Duodenal mucosa (tissue), 2 donors: ENCODE measurements around the gene PKIG.

Experiments
- H3K27ac ChIP-seq: one replicate; pipeline ENCODE4 v1.7.0; 2013; ENCODE audit warnings: low read depth, low read length
- H3K27me3 ChIP-seq, 2 donors: one replicate each; pipeline ENCODE4 v1.7.0; 2013; ENCODE audit warnings: low read length in 2 of 2, control low read depth in 1 of 2; ENCODE audit not compliant: insufficient read depth in 2 of 2, control insufficient read depth in 1 of 2
- H3K36me3 ChIP-seq, 2 donors: one replicate each; pipeline ENCODE4 v1.7.0; 2013; ENCODE audit warnings: low read length in 2 of 2, control low read depth in 1 of 2; ENCODE audit not compliant: insufficient read depth in 2 of 2, control insufficient read depth in 1 of 2
- H3K4me1 ChIP-seq, 2 donors: one replicate each; pipeline ENCODE4 v1.7.0; 2013; ENCODE audit warnings: low read length in 2 of 2, control low read depth in 1 of 2; ENCODE audit not compliant: insufficient read depth in 2 of 2, control insufficient read depth in 1 of 2
- H3K4me3 ChIP-seq, 2 donors: one replicate each; pipeline ENCODE4 v1.7.0; 2013; ENCODE audit warnings: low read length in 2 of 2, low read depth in 1 of 2
- H3K9ac ChIP-seq, 2 donors: one replicate each; pipeline ENCODE4 v1.7.0; 2013; ENCODE audit warnings: low read length in 2 of 2, low read depth in 1 of 2
- H3K9me3 ChIP-seq, 2 donors: one replicate each; pipeline ENCODE4 v1.7.0; 2013; ENCODE audit warnings: low read length in 2 of 2, control low read depth in 1 of 2; ENCODE audit not compliant: control insufficient read depth in 1 of 2

PKIG gene

DNA sequence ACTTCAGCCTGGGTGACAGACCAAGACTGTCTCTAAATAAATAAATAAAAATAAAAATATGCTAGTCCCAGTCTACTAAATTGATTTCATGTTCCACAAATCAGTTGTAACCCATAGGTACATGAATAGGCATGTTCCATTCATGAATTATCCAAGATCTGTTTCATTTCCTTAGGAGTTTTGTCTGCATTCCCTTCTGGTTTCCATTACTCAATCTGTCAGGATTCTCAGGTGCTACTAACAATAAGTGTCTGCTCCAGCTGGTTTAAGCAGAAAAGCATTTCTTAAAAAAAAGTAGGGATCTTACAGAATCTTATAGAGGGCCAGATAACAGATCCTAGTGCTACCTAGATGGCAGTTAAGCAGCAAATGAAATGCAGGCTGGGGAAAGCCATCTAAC lies 15.6 kb upstream of the PKIG start:
- H3K4me1 ChIP-seq = no peaks in the 10 kb centered on the region
- no peak overlapping the region for H3K4me3 ChIP-seq
- no peak overlapping the region for H3K27ac ChIP-seq
- H3K9me3 ChIP-seq = no peaks in the 10 kb centered on the region
- no peaks in the 10 kb centered on the region for H3K27me3 ChIP-seq
- no peak overlapping the region for H3K9ac ChIP-seq
- no peaks in the 10 kb centered on the region for H3K36me3 ChIP-seq

GRCh38 chr20:44570367-44570766 lies 12.0 kb upstream of the PKIG start:
- Histone ChIP-seq H3K36me3 (no peaks in the 10 kb centered on the region), H3K9me3 (no peaks in the 10 kb centered on the region), H3K4me3 (no peak overlapping the region), H3K27me3 (no peaks in the 10 kb centered on the region), H3K4me1 (no peaks in the 10 kb centered on the region), H3K27ac (no peak overlapping the region), H3K9ac (no peak overlapping the region)

DNA sequence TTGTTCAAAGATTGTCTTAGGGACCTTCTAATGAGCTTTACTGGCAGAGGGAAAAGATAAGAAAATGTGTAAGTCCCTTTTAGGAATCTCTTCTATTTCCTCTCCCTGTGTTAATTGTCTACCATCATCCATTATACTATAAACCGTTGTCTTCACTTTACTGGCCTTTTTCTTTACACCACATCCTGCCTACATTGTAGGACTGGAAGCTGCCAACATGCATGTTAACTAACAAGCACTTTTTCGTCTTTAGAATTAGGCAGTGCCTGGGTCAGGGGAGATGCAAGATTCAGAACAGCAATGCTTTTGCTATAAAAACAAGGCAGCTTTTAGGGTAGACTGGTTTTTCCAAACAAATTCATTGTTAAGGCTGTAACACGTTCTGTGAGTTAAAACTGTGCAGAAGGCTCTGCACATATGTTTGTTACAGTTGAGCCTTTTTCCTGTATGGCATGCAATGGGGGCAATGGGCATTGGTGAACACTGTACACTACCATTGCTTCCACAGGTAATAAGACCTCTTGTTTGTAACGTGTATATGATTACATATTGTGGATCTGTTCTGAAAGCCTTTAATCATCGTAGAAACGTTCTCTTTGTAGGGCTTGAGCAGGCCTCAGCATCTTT lies 10.9 kb upstream of the PKIG start:
- Histone ChIP-seq H3K4me3 (no peak overlapping the region), H3K4me1 (no peaks in the 10 kb centered on the region), H3K9ac (no peak overlapping the region)

GRCh38 chr20:44572551-44573500 lies 9.6 kb upstream of the PKIG start:
- Histone ChIP-seq H3K27ac (peak overlapping the region; percentile 51), H3K9ac (no peak overlapping the region), H3K9me3 (no peaks in the 10 kb centered on the region), H3K4me3 (peak overlapping the region in 1 of 2 donors; percentile 11), H3K27me3 (no peaks in the 10 kb centered on the region), H3K4me1 (no peaks in the 10 kb centered on the region), H3K36me3 (no peaks in the 10 kb centered on the region)

More for the DNA sequence above, 10.9 kb upstream of the PKIG start:
- Histone ChIP-seq H3K36me3 (no peaks in the 10 kb centered on the region), H3K27ac (no peak overlapping the region), H3K9me3 (no peaks in the 10 kb centered on the region), H3K27me3 (no peaks in the 10 kb centered on the region)

GRCh38 chr20:44573501-44573869 lies 8.9 kb upstream of the PKIG start:
- no peaks in the 10 kb centered on the region for H3K9me3 ChIP-seq
- no peaks in the 10 kb centered on the region for H3K36me3 ChIP-seq
- H3K27me3 ChIP-seq = no peaks in the 10 kb centered on the region
- H3K4me3 ChIP-seq = no peak overlapping the region
- peak overlapping the region; percentile 34 for H3K27ac ChIP-seq
- H3K9ac ChIP-seq = no peak overlapping the region
- H3K4me1 ChIP-seq = no peaks in the 10 kb centered on the region

DNA sequence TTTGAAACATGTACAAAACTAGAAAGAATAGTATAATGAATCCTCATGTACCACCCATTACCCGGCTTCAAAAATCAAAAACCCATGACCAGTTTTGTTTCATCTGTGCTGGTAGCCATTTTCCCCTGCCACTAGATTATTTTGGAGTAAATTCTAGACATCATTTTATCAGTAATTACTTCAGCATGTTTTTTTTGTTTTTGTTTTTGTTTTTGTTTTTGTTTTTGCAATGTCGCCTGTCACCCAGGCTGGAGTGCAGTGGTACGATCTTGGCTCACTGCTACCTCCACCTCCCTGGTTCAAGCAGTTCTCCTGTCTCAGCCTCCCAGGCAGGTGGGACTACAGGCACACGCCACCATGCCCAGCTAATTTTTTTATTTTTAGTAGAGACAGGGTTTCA lies 8.0 kb upstream of the PKIG start:
- Histone ChIP-seq H3K4me1 (no peaks in the 10 kb centered on the region), H3K27ac (no peak overlapping the region), H3K4me3 (no peak overlapping the region), H3K9me3 (no peaks in the 10 kb centered on the region), H3K9ac (no peak overlapping the region), H3K27me3 (no peaks in the 10 kb centered on the region), H3K36me3 (no peaks in the 10 kb centered on the region)

DNA sequence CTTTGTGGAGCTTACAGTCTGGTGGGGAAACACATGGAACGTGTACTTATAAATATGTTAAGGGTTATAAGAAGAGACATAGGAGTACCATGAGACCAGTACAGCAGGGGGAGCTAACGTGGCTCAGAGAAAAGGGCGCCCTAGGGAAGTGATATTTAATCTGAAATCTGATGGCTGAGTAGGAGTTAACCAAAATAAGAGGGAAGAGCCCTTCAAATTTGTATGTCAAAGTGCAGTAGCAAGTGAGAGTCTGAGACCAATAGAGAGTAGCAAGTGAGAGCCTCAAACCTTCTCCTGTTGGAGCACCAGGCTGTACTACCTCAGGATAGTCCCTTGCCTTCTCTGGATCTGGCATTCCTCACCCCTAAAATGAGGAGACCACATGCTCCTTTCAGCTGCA lies 6.1 kb upstream of the PKIG start:
- Histone ChIP-seq H3K4me1 (peaks cover 3 to 4% of the 10 kb centered on the region in 2 donors), H3K9me3 (no peaks in the 10 kb centered on the region), H3K27me3 (no peaks in the 10 kb centered on the region), H3K36me3 (no peaks in the 10 kb centered on the region), H3K27ac (no peak overlapping the region), H3K4me3 (no peak overlapping the region), H3K9ac (no peak overlapping the region)

- H3K27ac ChIP-seq = no peak overlapping the region
- no peak overlapping the region for H3K4me3 ChIP-seq
- H3K9ac ChIP-seq = no peak overlapping the region
- no peaks in the 10 kb centered on the region for H3K9me3 ChIP-seq
- no peaks in the 10 kb centered on the region for H3K36me3 ChIP-seq
- H3K4me1 ChIP-seq = peaks cover 3 to 4% of the 10 kb centered on the region in 2 donors
- no peaks in the 10 kb centered on the region for H3K27me3 ChIP-seq
These were observed 2.9 kb upstream of the PKIG start for GRCh38 chr20:44579313-44580081.

GRCh38 chr20:44580581-44581268 lies 1.7 kb upstream of the PKIG start:
- Histone ChIP-seq H3K4me3 (no peak overlapping the region), H3K4me1 (peaks cover 9 to 10% of the 10 kb centered on the region in 2 donors), H3K9ac (no peak overlapping the region)

More at GRCh38 chr20:44580581-44581268, 1.7 kb upstream of the PKIG start:
- H3K36me3 ChIP-seq = no peaks in the 10 kb centered on the region
- no peak overlapping the region for H3K27ac ChIP-seq
- no peaks in the 10 kb centered on the region for H3K9me3 ChIP-seq
- H3K27me3 ChIP-seq = no peaks in the 10 kb centered on the region
